NCI-H2227 treated with DMSO at 0.1 percent for 48 hours (cell line): Measurements from ENCODE around the gene TDRD3.
A peak's percentile ranks its signal among the peaks of the same experiment; 100 is the strongest.

Source experiments
- DNase-seq: peaks from one replicate; lab custom pipeline; 2025; lab: John Stamatoyannopoulos, UW

Gene TDRD3

GRCh38 chr13:60575142-60575541 lies 178.1 kb downstream of the TDRD3 start:
- DNase-seq = no peak

GRCh38 chr13:60577761-60578160 lies 180.7 kb downstream of the TDRD3 start:
- no peak for DNase-seq

DNA sequence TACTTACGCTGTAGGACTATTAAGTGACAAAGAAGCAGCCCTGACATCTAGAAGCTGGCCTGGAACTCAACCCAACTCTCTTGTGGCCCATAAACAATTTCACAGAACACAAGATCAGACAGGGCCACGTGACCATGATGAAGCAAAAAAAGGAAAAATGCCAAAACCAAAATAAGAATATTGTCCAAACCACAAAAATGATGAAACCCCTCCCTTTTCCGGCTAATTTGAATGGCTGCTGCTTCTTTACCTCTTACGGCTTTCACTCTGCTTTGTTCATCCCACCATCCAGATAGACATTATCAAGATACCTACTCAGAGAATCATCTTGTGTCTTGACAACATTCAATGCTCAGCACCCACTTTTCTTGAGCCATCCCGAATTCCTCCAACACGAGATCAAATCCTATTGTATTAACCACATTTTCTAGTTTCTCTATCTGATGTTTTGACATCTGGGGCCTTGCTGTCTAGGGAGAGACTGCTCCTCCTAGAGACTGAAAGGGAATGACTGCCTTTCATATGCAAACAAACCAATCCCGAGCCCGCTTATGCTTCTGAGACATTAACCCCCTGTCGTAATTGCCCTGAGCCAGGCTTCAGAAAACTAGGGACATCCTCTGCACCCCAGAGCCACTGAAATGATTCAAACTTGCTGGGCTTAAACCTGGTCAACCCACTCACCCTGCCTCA lies 186.3 kb downstream of the TDRD3 start:
- peak; percentile 37 for DNase-seq

GRCh38 chr13:60583911-60584753 lies 187.1 kb downstream of the TDRD3 start:
- peak; percentile 49 for DNase-seq

GRCh38 chr13:60584976-60585375 lies 188.0 kb downstream of the TDRD3 start:
- DNase-seq = peak; percentile 54

- DNase-seq = no peak
Observed at GRCh38 chr13:60590800-60591747, 194.1 kb downstream of the TDRD3 start.

DNA sequence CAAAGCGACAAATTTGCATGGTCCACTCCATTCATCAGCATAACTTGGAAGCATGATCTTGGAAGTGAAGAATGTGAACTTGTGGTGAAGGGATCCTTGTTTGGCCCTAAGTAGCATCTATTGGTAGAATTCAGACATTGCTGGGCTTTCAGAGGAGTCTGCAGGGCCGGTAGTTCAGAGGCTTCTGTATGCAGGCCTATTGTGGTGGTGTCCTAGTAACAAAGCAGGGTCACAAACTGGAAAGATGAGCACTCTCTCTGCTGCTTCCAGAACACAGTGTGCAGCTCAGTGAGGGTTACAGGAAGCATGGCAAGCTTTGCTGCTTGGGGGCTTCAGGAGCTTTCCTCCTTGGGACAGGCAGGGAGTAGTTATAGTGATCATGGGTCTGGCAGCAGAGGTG lies 206.0 kb downstream of the TDRD3 start:
- DNase-seq = no peak

DNA sequence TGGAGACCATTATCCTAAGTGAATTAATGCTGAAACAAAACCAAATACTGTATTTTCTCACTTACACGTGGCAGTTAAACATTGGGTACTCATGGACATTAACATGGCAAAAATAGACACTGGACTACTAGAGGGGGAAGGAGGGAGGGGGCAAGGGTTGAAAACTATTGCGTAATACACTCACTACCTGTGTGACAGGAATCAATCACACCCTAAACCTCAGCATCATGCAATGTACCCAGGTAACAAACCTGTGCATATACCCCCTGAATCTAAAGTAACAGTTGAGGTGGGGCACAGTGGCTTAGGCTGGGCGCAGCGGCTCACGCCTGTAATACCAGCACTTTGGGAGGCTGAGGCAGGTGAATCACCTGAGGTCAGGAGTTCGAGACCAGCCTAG lies 207.0 kb downstream of the TDRD3 start:
- no peak for DNase-seq

- no peak for DNase-seq
Observed at GRCh38 chr13:60608954-60609353, 211.9 kb downstream of the TDRD3 start.

DNA sequence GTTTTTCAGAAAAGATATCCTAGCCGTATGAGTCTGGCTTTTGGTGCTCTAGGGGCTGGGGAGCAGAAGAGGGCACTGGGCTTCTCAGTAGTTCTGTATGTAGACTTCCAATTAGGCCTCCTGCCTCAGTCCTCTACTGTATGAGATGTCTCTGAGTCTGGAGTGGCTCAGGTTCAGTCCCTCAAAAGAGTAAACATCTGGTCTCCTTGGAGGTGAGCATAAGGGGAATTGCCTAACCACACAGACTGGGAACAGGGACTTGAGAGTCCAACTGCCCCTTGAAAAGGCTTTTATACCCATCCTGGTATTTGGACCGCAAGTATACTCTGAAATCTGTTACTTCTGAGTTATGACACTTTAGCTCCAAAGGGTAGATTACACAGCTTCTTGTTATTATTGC lies 214.5 kb downstream of the TDRD3 start:
- no peak for DNase-seq

DNA sequence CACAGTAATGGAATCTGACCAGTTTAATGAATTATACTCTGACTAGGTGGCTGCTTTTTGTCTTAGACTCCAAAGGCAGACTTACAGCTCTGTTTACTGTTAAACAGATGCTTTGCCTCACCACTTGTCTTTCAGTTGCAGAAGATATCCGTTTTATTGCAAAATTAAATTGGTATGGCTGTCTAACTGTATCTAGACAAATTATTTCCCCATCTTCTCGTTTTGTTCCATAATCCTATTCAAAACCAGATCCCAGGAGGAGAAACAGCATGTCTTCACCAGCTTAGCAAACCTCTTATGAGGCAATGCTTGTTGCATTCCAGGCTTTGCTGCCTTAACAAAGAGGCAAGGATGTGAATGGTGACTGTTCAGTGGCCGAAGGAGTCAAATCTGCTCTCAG lies 215.6 kb downstream of the TDRD3 start:
- DNase-seq = no peak

GRCh38 chr13:60613080-60613479 lies 216.1 kb downstream of the TDRD3 start:
- no peak for DNase-seq

DNA sequence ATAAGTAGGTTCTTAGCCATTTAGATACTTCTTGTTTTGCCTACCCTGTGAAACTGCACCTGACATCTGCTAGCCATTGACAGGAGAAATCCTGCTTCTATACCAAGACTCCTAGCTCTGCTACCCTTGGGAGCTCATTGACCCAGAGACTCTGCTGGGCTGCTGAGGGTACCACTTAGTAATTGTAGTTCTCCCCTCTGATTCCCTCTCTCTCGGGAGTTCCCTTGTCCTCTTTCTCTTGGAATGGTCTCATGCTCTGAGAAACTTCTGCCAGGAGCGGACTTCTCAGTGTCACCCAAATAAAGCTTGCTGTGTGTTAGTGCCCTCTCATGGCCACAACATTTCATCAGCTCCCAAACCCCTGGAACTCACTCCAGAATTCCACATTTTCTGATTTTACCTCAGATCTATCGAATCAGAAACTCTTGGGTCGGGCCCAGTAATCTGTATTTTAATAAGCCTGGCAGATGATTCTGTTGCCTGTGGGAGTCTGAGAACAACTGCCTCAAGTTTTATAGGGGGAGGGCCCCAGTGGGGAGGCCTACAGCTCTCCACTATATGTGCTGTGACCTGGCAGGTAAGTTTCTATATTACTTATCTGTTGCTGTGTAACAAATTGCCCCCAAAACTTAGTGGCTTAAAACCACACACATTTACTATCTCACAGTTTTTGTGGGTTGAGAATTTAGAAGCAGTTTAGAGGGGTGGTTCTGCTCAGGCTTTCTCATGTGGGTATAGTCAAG lies 221.1 kb downstream of the TDRD3 start:
- DNase-seq = no peak

DNA sequence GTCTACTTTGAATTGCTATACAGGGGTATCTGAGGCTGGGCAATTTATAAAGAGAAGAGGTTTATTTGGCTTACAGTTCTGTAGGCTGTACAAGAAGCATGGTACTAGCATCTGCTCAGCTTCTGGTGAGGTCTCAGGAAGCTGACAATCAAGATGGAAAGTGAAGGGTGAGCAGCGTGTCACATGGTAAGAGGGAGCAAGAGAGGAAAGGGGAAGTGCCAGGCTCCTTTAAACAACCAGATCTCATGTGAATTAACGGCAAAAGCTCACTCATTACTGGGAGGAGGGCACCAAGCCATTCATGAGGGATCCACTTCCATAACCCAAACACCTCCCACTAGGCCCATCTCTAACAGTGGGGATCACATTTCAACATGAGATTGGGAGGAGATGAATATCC lies 222.4 kb downstream of the TDRD3 start:
- no peak for DNase-seq

GRCh38 chr13:60620611-60621395 lies 223.8 kb downstream of the TDRD3 start:
- no peak for DNase-seq

GRCh38 chr13:60623151-60623550 lies 226.1 kb downstream of the TDRD3 start:
- no peak for DNase-seq
